Measurements from ENCODE around the gene TMEM269.
"Not testable (repeated sequence)": the region's sequence is repeated elsewhere in the genome, so short reads cannot be mapped to it uniquely, and the experiment has no call there.

Gene TMEM269

DNA sequence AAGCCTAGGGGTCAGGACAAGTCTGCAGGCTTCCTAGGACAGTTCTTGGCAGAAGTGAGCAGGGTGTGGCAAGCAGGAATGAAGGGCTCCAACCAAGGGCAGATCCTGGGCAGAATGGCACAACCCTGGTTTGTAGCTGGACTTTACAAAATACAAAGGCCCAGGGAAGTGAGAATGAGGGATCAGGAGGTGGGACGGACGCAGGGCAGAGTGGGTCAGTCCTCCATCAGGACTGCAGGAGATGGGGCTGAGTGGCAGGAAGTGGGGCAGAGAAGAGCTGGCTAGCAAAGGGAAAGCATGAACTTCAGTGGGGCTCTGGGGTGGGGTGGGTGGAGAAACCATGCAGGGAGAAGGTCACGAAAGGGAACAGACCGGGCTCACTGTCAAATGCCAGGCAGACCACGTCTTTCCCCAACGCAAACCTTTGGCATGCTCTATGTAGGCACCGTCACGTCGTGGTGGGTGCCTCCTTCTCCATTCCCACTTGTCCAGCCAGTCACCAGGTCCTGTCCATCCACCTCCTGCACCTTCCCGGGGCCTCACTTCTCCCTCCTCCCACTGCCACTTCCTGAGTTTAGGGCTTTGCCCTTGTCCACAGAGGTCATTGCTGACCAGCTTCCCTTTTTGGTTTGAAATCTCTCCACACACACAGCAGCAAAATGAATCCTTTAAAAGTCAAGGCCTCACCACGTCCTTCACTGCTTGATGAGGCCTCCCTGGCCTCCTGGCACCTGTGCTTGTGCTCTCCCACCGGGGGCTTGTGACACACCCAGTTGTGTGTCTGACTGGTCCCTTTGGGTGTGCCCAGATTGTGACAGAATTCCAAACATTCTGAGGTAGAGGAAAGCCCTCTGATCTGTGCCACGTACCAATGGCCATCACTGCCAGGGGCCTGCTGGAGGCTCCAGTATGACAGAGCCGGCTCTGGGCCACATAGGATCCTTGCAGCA lies 36.1 kb upstream of the TMEM269 start:
- FAIRE-seq, result no peak

DNA sequence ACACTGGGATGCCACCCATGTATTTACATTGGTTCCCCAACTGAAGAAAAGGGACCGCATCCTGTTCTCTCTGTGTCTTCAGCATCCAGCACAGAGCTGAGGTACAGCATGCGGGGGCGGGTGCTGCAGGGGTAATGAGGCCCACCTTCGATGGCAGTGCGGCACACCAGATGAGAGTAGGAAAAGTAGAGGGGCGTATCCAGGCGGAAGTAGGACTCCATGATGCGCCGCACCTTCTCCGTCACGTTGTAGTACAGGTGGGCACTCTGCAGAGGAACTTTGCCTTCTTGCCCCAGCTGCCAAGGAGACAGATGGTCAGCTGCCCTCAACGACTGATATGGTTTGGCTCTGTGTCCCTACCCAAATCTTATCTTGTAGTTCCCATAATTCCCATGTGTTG lies 34.8 kb upstream of the TMEM269 start:
- no peak for FAIRE-seq

- FAIRE-seq, result not testable (repeated sequence)
Observed at GRCh38 chr1:42751511-42752070, 33.2 kb upstream of the TMEM269 start.

DNA sequence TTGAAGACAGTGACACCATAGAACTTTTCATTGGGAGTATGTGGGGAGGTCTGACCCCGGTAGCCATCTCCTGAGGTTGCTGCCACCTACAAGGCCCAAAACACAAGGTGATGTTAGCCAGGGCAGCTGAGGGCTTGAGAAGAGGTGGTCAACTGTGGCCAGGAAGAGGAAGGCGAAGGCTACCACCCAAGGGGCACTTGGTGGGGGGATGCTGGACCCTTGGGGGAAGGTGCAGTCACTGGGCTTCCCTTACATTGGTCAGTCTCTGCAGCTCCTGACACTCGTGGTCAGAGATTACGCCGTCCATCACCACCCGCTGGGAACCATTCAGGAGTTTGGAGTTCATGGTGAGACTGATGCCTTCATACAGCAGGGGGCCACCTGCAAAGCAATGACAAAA lies 32.5 kb upstream of the TMEM269 start:
- FAIRE-seq, result no peak

GRCh38 chr1:42753070-42753469 lies 31.7 kb upstream of the TMEM269 start:
- no peak for FAIRE-seq

- peak; percentile 25 for FAIRE-seq
Observed at GRCh38 chr1:42756956-42757891, 27.6 kb upstream of the TMEM269 start.

DNA sequence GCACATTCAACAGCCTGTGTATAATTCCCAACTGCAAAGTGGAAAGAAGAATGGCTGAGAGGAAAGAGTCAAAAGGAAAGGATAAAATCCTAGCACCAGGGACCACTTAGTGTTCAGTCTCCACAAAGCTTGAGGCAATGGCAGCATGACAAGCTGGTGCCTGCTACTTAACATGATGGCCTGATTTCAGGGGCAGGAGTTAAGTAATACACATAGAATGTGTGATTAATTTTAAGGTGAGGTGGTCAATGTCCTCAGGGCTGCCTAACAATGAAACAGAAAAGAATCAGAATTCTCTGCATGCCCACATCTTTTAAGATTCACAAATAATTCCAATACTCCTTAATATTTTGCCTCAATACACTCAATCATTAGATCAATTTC lies 26.9 kb upstream of the TMEM269 start:
- no peak for FAIRE-seq

- FAIRE-seq, result no peak
Observed at GRCh38 chr1:42758641-42759040, 26.1 kb upstream of the TMEM269 start.

- no peak for FAIRE-seq
Observed at GRCh38 chr1:42759114-42759513, 25.7 kb upstream of the TMEM269 start.

GRCh38 chr1:42761567-42761966 lies 23.2 kb upstream of the TMEM269 start:
- no peak for FAIRE-seq

- FAIRE-seq, result no peak
Observed at GRCh38 chr1:42762269-42762668, 22.5 kb upstream of the TMEM269 start.

GRCh38 chr1:42765269-42765668 lies 19.5 kb upstream of the TMEM269 start:
- FAIRE-seq, result no peak

DNA sequence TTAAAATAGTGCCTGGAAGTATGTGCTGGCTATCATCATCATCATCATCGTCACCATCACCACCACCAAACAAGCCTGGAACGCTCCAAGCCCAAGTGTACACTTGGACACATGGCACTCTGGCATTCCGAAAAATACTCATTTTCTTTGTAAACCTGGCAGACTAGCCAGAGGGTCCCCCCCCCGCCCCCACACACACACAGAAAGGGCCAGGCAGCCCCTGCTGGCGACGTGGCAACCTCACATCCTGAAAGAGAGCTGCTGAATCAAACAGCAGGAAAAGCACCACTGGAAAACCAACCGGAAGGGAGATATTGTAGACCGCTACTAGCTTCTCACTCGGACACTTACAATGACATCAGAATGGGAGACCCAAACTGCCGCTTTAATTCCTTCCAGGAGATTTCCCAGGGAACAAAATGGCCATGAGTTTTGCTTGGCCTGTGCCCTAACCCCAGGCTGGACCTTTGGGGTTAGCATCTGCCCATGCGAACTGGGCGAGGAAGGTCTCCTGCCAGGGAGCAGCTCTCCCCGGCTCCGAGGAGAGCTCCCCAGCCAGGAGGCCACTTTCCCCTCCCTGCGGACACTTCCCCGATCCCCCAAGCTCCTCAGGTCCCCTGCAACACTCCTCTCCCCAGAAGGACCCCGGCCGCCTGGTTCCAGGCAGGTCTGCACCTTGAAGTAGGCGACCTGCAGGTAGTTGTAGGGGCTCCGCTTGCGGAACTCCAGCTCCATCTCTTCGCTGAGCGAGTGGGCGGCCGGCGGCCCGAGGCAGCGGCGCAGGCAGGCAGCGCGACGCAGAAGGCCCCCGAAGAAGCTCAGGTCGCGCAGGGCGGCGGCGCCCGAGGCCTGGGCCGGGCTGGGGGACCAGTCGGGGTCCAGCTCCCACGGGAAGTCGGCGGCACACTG lies 18.7 kb upstream of the TMEM269 start:
- no peak for FAIRE-seq

DNA sequence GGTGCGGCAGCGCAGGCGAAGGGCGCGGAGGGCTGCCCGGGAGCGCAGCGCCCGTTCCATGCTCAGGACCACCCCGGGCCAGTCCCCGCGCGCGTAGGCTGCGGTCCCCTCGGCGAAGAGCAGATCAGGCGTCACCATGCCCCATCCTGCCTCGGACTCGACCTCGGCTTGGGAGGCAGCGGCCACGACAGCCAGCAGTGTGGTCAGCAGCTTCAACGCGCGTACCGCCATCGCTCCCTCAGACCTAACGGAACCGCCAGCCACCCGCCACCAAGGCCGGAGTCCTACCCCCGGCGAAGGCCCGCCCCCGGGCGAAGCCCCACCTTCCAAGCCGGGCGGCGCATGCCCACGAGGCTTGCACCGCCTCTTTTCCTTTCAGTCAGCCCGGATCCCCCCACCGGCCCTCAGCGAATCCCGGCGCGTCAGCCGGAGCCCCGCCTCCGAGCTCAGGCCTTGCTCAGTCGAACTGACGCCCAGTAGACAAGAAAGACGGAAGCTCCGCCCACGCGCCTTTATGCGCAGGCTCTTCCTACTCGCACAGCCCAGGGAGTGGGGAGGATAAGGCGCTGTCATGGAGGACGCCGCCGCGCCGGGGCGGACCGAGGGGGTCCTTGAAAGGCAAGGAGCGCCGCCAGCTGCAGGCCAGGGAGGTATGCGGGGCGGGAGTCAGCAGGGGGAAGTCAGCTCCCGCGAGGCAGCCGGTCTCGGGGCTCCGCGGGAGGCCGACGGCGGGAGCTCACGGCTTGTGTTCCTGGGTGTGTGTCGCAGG lies 17.9 kb upstream of the TMEM269 start, which contains the start of the genes C1orf50 and P3H1:
TSS of gene C1orf50 (plus strand) at position 509 of the 769 bp plus-strand sequence. CDS start at position 572, 63 bp downstream.
TSS of gene P3H1 (minus strand) at position 288 of the 769 bp plus-strand sequence. CDS start at position 231, 57 bp downstream.
- FAIRE-seq, result peak; percentile 96

- no peak for FAIRE-seq
Observed at GRCh38 chr1:42767510-42768000, 17.2 kb upstream of the TMEM269 start.

DNA sequence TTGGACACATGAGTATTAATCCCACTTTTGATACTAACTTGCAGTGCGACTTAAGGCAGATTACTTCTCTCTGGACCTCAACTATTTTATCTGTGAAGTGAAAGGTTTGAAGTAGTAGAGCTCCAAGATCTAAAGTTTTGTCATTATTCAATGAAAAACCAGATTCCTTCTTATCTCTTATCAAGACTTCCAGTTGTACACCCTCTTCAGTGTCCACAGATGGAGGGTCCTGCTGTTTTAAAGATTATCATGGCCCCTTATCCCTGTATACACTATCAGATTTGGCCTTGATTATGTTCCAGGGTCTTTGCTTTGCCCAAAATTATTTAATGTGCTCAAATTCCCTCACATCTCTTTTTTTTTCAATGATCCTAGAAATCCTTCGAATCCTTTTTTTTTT lies 16.6 kb upstream of the TMEM269 start:
- no peak for FAIRE-seq

DNA sequence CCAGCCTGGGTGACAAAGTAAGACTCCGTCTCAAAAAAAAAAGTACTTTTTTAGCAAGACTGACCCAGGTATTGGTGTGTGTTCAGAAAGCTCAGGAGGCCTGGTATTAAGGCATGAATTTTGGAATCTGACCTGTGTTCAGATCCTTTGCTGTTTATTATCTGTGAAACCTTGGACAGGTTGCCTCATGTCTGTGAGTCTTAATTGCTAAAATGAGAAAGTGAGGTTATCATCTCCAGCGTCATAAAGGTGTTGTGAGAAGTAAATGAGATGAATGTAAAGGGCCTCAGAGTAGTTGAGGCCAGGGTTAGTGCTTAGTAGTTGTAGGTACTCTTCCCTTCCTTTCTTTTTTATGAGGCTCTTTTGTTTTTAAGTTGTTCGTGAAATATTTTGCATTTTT lies 15.0 kb upstream of the TMEM269 start:
- no peak for FAIRE-seq

DNA sequence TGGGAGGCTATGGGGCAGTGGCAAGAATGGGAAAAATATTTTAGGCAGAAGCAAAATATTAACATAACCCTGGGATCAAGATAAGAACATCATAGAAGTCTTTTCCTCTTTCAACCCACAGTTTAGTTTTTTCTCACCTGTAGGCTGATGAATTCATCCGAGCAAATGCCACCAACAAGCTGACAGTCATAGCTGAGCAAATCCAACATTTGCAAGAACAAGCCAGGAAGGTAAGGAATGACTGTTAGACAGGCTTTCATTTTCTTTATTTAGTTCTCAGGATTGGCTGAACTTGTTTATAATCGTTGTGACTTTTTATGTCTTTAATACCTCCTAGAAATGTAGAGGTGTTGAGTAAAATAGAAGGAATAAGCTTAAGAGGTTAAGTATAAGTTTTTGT lies 11.4 kb upstream of the TMEM269 start:
- no peak for FAIRE-seq

GRCh38 chr1:42774928-42775526 lies 9.8 kb upstream of the TMEM269 start:
- FAIRE-seq, result no peak

DNA sequence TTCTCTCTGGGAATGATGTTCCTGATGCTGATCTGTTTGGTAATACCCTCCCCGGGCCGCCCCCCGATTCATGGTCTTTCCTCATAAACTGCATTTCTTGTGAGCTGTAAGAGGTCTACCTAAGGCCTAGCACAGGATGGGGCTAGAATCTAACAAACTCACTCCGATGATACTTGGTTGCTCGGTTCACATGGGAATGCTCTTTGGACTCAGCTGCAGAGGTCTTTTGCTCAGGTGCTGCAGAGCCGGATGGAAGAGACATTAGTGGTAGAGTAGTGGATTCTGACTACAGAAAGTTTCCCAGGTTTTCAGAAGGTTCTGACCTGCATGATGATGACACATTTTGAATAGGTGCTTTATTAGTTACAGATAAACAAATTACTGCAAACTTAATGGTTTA lies 8.3 kb upstream of the TMEM269 start:
- no peak for FAIRE-seq

GRCh38 chr1:42777852-42778251 lies 6.9 kb upstream of the TMEM269 start:
- FAIRE-seq, result no peak

All from A204.1 (cell line).